CD4-positive, alpha-beta T cell (primary cell): ENCODE measurements around the gene STX8. TPM values are rescaled to one million over a fixed set of nuclear protein-coding genes. Genes with fewer than 3 reads are reported as not detected.

Experiments used
- ATAC-seq: fragments of 200-7000 bp; cut with Tn5 transposase; one replicate; pipeline ENCODE4 v1.10.0; 2022; ENCODE audit warnings: mild to moderate bottlenecking; ENCODE audit not compliant: poor library complexity
- CTCF ChIA-PET: fragments of 350-600 bp; sonication (Branson Sonifier 250); formaldehyde crosslinking; loops from one replicate; lab custom pipeline; 2021; ENCODE audit warnings: antibody characterized with exemption, inconsistent platforms; lab: Charles Lee
- POLR2A ChIA-PET: fragments of 350-600 bp; sonication (Branson Sonifier 250); formaldehyde crosslinking; loops from one replicate; lab custom pipeline; 2021; ENCODE audit warnings: antibody characterized with exemption, inconsistent platforms; lab: Charles Lee
- DNase-seq, 14 experiments: peaks; one replicate each; pipeline ENCODE4 v3.0.0-alpha.2; 2013 to 2020; ENCODE audit warnings: mixed read lengths in 2 of 14
- H3K27ac ChIP-seq, 2 donors: one replicate each; pipeline versions ENCODE4 v1.5.1 to v1.7.0; 2013; ENCODE audit warnings: low read length in 2 of 2, low read depth in 1 of 2, mild to moderate bottlenecking in 1 of 2
- H3K27me3 ChIP-seq, 2 experiments: 1 replicate in 1 of 2; 2 replicates in 1 of 2; pipeline versions ENCODE4 v1.6.1 to v1.7.0; 2013; ENCODE audit warnings: low read length in 2 of 2, control low read depth in 1 of 2, mild to moderate bottlenecking in 1 of 2, moderate library complexity in 1 of 2; ENCODE audit not compliant: insufficient read depth in 2 of 2, control insufficient read depth in 1 of 2
- H3K36me3 ChIP-seq: one replicate; pipeline ENCODE4 v1.6.1; 2013; ENCODE audit warnings: low read length, control low read depth; ENCODE audit not compliant: insufficient read depth
- H3K4me1 ChIP-seq: one replicate; pipeline ENCODE4 v1.6.1; 2013; ENCODE audit warnings: low read length, control low read depth; ENCODE audit not compliant: insufficient read depth
- H3K4me3 ChIP-seq: one replicate; pipeline ENCODE4 v1.5.1; 2013; ENCODE audit warnings: mild to moderate bottlenecking, low read length, moderate library complexity
- H3K9me3 ChIP-seq, 2 experiments: 1 replicate in 1 of 2; 2 replicates in 1 of 2; pipeline versions ENCODE4 v1.6.1 to v1.7.0; 2013; ENCODE audit warnings: low read length in 2 of 2, mild to moderate bottlenecking in 2 of 2, control low read depth in 1 of 2, moderate library complexity in 1 of 2; ENCODE audit not compliant: control insufficient read depth in 1 of 2, insufficient read depth in 1 of 2
- H3K27ac Mint-ChIP-seq: one replicate; pipeline ENCODE4 v1.8.0; 2020; ENCODE audit warnings: mixed read lengths
- H3K27me3 Mint-ChIP-seq: one replicate; pipeline ENCODE4 v1.8.0; 2021; ENCODE audit warnings: mixed read lengths
- H3K36me3 Mint-ChIP-seq: one replicate; pipeline ENCODE4 v1.8.0; 2021; ENCODE audit warnings: low read depth, mixed read lengths
- H3K4me1 Mint-ChIP-seq: one replicate; pipeline ENCODE4 v1.8.0; 2021; ENCODE audit warnings: low read depth, mixed read lengths
- H3K4me3 Mint-ChIP-seq: one replicate; pipeline ENCODE4 v1.8.0; 2020; ENCODE audit warnings: mild to moderate bottlenecking, mixed read lengths
- H3K9me3 Mint-ChIP-seq: one replicate; pipeline ENCODE4 v1.8.0; 2020; ENCODE audit warnings: mixed read lengths
- CTCF ChIP-seq: fragments of 200-600 bp; IDR thresholded peaks from one replicate; pipeline ENCODE4 v1.8.0; 2022; ENCODE audit warnings: antibody characterized with exemption, mild to moderate bottlenecking
- intact Hi-C, 2 experiments: fragments of 100-400 bp; cut with DNase I in 1 of 2; cut with micrococcal nuclease in 1 of 2; formaldehyde crosslinking; loops; one replicate each; pipeline versions ENCODE4 v1.15.1 to v1.9.0; 2023 to 2025; cut with DNase I, micrococcal nuclease
- total RNA-seq, 174 experiments: library from RNA in 2 of 174; stranded (reverse) in 2 of 174; gene quantifications; one replicate each; pipeline ENCODE4 v1.2.3 and lab custom pipeline; 2021 to 2026

Gene STX8
- total RNA-seq, 2 experiments from 2014 or later, result 52.2 to 63.2 TPM

GRCh38 chr17:9315360-9315759 is 260.3 kb downstream of the STX8 start:
- peaks cover 2% of the 10 kb centered on the region for H3K36me3 ChIP-seq
- H3K9me3 Mint-ChIP-seq, result no peaks in the 10 kb centered on the region
- H3K27me3 ChIP-seq, result no peaks in the 10 kb centered on the region
- intact Hi-C loops, result no loop called here
- H3K4me1 ChIP-seq, result no peaks in the 10 kb centered on the region
- POLR2A ChIA-PET, result no interaction called here
- H3K4me3 ChIP-seq, result no peak overlapping the region
- H3K27me3 Mint-ChIP-seq, result no peaks in the 10 kb centered on the region
- H3K27ac ChIP-seq, result no peak overlapping the region
- ATAC-seq (no peak), DNase-seq (no peak)
- TF ChIP-seq CTCF, result no peak
- CTCF ChIA-PET, result no interaction called here
- H3K36me3 Mint-ChIP-seq, result peaks cover 18% of the 10 kb centered on the region
- no peaks in the 10 kb centered on the region for H3K4me1 Mint-ChIP-seq
- no peak overlapping the region for H3K27ac Mint-ChIP-seq
- no peak overlapping the region for H3K4me3 Mint-ChIP-seq
- H3K9me3 ChIP-seq, result peaks cover 0 to 14% of the 10 kb centered on the region in 2 experiments

- no peak overlapping the region for H3K27ac ChIP-seq
- H3K36me3 ChIP-seq, result peaks cover 2% of the 10 kb centered on the region
- H3K4me3 ChIP-seq, result no peak overlapping the region
- ChIA-PET POLR2A (no interaction called here), CTCF (no interaction called here)
- H3K4me1 Mint-ChIP-seq, result no peaks in the 10 kb centered on the region
- H3K27me3 Mint-ChIP-seq, result no peaks in the 10 kb centered on the region
- no peaks in the 10 kb centered on the region for H3K27me3 ChIP-seq
- TF ChIP-seq CTCF, result no peak
- no peak overlapping the region for H3K4me3 Mint-ChIP-seq
- no peaks in the 10 kb centered on the region for H3K4me1 ChIP-seq
- H3K9me3 ChIP-seq, result peaks cover 0 to 5% of the 10 kb centered on the region in 2 experiments
- no peaks in the 10 kb centered on the region for H3K9me3 Mint-ChIP-seq
- no peak for DNase-seq
- ATAC-seq, result no peak
- no peak overlapping the region for H3K27ac Mint-ChIP-seq
- H3K36me3 Mint-ChIP-seq, result peaks cover 12% of the 10 kb centered on the region
- intact Hi-C loops, result no loop called here
These were observed 262.3 kb downstream of the STX8 start for GRCh38 chr17:9313346-9313745.

GRCh38 chr17:9309216-9309615 is 266.4 kb downstream of the STX8 start:
- ATAC-seq, result no peak
- H3K4me1 ChIP-seq, result no peaks in the 10 kb centered on the region
- no peak for TF ChIP-seq CTCF
- no peaks in the 10 kb centered on the region for H3K4me1 Mint-ChIP-seq
- H3K27ac ChIP-seq, result no peak overlapping the region
- ChIA-PET POLR2A (no interaction called here), CTCF (interaction anchor here (1.1 kb wide), 1 partner anchor 9 kb away, joined by 3 read pairs; no protein-coding TSS in a partner anchor)
- no peak overlapping the region for H3K4me3 ChIP-seq
- intact Hi-C loops, result no loop called here
- H3K36me3 Mint-ChIP-seq, result peaks cover 5% of the 10 kb centered on the region
- H3K27ac Mint-ChIP-seq, result no peak overlapping the region
- DNase-seq, result no peak
- H3K9me3 Mint-ChIP-seq, result no peaks in the 10 kb centered on the region
- H3K4me3 Mint-ChIP-seq, result no peak overlapping the region
- H3K27me3 ChIP-seq, result no peaks in the 10 kb centered on the region
- no peaks in the 10 kb centered on the region for H3K27me3 Mint-ChIP-seq
- H3K36me3 ChIP-seq, result peaks cover 2% of the 10 kb centered on the region
- no peaks in the 10 kb centered on the region for H3K9me3 ChIP-seq
